IPS-NIHi7 (cell line): ENCODE measurements around the gene SDK2.

Experiments used
- DNase-seq: peaks from one replicate; pipeline ENCODE4 v3.0.0; 2012; ENCODE audit warnings: mixed read lengths; ENCODE audit errors: extremely low spot score

SDK2 gene

DNA sequence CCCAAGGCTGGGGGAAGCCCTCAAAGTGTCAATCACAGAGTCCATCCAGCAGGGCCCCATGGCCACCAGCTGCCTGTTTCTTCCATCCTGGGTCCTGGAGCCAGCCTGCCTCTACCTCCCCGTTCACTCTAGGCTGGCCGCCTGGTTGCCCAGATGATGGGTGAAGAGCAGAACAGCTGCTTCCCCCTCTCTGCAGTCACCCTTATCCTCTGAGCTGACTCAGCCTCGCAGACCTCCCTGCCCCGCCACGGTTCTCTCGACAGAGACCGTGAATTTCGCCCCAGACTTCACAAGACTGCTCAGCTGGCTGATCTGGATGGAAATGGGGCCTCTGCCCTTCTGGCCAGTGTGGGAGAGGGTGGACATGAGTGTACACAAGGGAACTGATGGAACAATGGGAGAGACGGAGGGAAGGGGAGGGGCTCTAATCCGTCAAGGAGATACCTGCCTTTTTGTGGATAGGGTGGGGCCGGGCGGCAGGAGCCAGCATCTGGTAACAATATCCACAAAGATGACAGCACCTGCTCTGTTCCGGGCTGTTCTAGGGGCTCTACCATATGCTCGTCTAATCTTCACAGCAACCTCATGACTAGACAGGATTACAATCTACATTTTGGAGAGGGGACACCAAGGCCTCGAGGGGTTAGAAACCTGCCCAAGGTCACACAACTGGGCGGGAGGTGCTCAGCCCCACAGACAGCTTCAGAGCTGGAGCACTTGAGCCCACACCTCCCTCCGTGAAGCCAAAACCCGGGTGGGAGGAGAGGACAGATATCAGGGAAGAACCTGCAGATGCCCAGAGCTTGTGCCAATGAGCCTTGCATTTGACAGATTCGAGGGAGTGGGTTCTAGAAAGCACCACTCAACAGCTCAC is 136.0 kb downstream of the SDK2 start:
- no peak for DNase-seq

DNA sequence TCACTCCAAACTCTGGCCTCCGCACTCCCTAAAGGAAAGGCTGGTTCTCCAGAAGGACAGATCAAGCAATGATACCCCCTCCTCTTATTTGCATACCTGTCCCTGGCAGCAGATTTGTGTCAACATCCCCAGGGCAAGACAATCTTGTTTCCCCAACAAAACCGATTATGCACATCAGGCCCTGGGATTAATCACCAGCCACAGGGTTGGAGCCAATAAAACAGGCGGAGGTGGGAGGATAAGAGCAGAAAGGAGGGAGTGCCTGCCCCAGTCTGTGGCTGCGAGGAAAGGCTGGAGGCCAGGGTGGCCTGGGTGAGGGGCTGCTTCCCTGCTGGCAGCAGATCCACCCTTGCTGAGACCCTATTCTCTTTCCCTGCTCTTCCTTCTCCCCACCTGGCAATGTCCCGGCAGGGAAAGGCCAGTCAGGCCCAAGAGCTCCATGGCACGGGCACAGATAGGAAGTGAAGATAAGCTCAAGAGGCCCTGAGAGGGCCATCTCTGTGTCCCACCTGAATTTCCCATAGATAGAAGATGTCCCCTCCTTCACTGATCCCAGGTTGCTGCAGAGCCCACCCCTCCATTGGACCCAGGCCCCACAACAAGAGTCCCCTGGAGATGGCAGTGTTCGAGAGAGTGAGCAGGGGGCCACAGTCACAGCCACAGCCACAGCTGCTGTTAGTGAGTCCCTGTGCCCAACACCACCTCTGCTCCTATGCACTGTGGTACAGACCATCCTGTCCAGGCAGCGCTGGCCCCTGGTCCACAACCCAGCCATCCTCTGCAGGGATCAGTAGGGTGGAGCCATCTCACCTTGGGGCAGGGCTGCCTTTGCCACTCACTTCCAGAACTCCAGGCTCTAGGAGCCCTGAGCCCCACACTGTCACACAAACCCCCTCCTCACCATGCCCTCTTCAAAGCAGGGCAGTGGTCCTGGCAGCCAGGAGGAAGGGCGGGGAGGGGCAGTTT is 137.5 kb downstream of the SDK2 start:
- DNase-seq, result no peak

DNA sequence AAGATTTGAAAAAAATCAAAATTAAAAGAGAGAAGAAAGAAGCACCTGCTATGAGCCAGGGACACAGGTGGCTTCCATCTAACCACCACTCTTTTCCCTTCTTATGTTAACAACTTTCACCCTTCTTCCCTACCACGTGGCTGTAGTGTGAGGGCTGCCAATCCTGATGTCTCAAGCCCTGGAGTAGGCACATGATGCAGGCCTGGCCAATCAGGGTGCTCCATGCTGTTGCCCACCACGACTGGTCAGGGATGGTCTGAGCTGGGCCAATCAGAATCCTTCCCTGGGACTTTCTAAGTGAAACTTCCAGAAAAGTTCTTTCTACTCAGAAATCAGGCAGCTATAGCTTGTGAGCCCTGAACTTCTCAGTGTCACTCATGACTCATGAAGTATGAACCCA is 140.7 kb downstream of the SDK2 start:
- DNase-seq, result no peak

DNA sequence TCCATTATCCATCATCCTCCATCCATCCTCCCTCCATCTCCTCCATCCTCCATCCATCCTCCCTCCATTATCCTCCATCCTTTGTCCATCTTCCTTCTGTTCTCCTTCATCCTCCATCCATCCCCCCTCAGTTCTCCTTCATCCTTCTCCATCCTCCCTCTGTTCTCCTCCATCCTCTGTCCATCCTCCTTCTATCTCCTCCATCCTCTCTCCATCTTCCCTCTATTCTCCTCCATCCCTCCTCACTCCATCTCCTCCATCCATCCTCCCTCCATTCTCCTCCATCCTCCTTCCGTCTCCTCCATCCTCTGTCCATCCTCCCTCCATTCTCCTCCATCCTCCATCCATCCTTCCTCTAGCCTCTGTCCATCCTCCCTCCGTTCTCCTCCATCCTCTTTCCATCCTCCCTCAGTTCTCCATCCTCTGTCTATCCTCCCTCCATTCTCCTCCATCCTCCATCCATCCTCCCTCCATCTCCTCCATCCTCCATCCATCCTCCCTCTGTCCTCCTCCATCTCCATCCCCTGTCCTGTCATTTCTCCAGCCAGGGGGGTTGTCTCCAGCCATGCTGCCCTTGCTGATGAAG is 143.7 kb downstream of the SDK2 start:
- DNase-seq, result no peak

DNA sequence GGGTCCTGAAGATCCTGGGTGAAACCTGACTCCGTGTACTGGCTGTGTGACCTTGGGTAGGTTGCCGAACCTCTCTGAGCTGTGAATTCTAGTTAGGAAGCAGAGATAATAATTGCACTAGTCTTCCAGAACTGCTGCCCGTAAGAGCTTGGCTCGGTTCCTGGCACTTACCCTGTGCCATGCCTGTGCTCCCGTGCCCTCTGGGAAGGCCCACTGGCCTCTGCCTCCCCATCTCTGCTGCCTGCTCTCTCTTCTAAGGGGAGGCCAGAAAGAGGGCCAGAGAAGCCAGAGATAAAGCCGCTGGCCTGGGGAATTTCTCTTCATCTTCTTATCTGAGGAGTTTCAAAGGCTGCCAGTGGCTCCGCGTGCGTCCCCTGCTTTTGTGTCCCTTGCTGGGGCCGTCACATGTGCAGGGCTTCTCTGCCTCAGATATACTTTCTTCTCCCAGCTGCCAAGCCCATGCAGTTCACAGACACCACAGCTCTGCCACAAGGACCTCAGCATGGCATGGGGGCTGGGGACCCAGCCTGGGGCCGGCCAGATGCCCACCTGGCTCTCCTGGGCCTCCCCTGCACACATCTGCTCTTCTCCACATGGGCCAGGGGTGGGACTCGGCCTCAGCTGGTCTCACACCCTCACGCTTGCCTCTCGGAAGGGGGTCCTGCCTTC is 145.2 kb downstream of the SDK2 start:
- DNase-seq, result no peak

DNA sequence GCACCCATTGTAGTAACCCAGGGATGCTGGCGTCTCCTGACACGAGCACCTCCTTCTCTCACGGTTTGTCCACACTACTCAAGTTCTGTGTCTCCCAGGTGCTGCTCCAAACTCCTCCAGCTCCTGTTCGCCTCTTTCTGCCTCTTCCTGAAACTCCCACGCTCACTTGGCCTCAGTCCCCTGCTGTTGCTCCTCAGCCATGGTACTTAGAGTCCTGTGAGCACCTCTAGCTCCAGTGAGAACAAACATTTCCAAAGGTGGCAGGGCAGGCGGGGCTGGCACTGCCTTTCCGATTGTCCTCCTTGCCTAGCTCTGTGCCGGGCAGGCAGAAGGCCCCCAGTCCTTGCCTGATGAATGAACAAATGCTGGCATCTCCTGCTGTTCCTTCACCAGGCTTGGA is 146.1 kb downstream of the SDK2 start:
- no peak for DNase-seq

DNA sequence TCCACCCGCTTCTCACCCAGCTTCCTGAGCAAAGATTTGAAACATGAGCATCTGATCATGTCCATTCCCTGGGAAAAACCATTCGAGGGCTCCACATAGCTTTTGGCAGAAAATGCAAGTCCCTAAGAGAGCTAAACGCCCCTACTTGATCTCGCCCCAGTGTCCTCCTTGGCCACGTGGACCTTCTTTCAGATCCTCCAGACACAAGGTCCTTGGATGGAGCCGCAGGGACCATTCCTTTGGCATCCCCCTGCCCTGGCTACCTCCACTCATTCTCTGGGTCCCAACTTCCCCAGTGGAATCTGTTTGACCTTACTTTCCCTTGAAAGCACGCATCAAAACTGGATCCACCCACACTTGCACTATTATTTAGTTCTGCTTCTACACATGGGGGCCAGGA is 146.5 kb downstream of the SDK2 start:
- no peak for DNase-seq

DNA sequence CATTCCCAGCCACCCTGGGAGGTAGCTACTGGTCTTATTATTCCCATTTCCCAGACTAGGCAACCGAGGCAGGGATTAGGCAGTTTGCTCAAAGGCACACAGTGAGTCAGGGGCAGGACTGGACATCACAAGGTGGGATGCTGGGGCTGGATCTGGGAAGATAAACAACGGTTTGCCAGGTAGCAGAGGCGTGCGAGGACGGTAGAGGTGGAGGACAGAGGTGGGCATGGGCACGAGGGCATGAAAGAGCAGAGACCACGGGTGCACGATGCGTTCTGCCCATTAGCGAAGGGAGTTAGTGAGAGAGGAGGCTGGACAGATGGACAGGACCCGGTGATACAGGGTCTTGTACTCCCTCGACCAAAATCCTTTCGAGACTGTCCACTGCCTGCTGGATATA is 148.0 kb downstream of the SDK2 start:
- DNase-seq, result no peak

DNA sequence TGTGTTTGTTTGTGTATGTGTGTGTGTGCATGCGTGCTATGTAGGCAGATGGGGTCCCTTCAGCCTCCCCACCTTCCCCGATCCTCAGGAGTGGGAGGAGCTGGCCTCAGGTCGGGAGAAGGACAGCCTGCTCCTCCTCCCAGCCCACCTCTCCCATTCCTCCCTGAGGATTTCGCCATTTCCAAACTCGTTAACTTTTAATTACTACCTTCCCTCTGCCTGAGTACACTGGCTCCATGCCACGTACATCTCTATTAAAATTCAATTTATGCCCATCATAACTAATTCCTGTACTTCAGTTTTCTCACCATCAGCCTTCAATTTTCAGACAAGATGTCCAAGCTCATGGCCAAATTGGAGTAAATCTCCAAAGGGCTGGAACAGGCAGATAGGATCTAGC is 148.6 kb downstream of the SDK2 start:
- no peak for DNase-seq

DNA sequence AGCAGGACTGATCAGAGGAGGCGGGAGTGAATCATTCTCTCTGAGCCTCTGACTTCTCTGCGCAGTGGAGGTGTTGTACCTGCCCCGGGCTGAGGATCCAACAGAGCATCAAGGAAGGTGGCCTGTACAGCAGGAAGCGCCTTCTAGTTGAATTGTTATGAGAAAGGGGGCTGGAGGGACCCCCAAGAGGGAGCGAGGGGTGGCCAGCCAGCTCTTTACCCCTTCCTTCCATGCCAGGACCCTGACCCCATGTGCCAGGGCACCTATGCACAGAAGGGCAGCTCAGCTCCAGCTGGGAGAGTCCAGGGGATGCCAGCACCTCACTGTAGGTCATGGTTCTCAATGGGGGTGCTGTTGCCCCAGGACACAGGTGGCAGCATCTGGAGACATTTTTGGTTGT is 149.3 kb downstream of the SDK2 start:
- no peak for DNase-seq

DNA sequence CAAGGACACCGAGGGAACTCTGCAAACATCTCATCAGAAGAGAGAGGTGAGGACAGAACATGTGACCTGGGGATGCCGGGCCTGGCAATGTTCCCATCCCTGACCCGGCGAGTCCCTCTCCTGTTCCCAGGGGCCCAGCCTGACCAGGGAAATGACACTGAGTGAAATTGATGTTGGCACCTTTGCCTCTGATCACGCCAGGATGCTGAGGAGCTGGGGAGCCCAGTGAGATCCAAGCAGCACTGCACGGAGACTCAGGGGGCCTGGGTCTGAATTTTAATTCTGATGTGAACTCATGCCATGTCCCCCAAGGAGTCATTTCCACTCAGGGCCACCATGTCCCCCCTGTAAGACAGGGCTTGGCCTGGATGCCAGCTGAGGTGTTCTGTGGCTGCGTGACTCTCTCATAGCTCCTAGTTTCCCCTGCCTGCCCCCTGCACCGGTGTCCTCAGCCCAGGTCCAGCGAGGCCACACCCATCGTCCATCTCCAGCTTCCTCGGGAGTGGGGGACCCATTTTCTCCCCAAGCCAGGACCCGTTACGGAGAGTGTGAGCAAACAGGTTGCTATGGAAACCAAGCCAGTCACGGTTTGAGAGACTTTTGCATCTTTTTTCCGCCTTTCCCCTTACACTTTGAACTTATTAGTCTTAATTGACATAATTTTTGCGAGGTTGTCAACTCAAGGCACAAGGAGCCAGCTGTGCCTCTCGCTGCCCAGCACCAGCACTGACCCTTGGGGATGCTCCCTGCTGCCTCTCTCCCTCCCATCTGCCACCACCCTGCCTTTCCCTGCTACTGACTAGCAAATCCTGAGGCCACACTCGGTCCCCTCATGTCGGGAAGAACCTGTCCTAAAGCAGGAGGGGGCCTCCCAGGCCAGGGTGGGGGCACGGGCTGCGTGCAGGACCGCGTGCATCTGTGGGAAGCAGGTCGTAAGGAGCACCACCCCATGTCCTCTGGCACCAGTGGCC is 150.0 kb downstream of the SDK2 start:
- DNase-seq, result no peak

DNA sequence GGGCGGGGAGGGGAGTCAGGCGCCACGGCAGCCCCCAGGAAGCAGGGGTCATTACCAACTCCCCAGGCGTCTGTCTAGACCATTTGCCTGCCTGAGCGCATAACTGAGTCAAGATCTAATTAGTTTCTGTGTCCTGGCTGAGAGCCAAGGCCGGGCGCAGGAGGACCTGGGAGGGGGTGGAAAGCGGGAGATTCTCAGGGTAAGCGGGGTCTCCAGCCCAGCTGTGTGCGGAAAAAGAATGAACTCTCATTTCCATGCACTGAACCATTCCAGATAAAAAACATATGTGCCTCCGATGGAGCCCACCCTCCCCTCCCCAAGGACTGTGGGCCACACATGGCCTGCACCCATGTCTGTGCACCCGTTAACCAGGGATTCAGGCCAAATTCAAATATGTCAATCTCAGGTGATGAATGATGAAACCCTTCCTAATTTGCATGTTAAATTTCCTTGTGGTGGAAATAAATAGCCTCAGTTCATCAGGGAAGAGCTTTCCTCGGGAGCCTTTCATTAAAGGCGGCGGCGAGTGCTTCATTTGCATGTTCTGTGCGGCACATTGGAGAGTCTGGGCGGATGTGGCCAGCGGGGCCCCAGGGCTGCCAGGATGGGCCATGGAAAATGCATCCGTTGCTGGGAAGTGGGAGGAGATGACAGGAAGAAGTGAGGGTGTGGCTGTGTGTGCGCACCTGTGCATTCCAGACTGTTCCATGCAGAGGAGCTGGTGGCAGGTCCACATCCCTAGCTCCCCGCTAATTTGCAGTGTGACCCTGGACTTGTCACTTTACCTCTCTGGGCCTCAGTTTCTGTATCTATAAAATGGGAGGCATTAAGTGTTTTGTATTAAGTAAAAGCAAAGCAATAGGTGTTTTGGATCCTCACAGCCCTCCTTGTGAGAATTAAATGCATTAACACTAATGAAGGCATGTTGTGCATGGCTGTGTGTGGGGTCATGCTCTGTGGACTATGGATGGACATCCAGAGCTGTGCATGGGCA is 151.1 kb downstream of the SDK2 start:
- DNase-seq, result peak; percentile 72

DNA sequence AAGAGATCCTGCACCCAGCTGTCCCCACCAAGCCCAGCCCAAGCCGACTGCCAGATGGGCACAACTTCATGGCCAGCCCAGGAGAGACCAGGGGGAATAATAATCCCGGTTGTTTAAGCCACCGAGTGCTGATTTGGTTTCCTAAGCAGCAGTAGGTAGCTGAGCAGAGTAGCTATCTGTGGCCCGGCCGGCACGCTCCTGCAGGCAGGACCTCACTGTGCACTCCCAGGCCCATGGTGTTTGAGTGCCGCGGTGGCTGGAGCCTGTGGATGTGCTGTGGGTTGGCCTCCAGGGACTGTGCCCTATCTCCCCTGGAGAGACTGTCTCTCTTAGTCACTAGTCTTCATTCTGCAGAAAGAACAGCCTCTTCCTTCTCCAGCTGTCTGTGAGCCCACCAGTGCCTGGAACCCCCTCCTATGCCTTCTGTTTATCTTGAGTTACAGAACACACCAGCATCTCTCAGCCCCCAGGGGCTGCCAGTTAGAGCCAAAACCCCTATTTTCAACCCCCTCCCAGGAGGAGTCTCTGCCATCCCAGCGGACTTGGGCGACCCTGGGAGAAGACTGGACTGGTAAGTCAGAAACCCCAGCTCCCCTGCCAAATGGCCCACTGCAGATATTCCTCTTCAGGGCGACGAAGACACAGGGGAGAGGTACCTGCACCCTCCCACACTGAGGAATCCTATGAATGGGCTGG is 152.0 kb downstream of the SDK2 start:
- no peak for DNase-seq

DNA sequence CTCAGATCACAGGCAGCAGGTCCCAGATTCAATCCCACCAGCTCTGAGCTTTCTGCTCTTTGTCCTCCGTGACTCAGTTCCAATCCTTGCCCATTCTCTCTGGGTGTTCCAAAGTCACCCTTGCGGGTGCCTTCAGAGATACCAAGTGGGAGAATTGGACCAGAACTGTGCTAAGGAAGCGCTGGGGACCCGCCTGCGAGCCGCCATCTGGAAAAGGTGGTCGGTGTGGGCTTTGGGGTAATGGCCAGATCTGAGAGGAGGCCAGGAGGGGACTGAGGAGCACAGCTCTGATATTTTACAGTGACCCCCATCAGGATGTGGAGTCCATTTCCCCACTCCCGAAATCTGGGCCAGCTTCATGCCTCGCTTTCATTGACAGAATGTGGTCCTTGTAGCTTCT is 152.6 kb downstream of the SDK2 start:
- DNase-seq, result no peak

DNA sequence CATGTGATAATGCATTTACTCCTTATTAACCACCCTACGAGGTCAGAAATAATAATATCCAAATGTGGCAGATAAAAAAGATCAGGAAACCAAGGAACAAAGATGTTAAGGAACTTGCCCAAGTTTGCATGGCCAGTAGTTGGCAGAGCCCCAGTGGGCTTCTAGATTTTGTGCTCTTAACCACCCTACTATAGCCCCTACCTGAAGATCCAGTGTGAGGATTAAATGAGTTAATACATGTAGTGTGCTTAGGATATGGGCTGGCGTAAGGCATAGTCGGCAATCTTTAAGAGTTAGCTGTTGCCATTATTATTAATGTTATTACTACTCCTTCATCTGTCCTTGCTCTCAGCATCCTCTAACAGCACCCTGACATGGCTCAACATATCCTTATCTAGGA is 153.4 kb downstream of the SDK2 start:
- no peak for DNase-seq

DNA sequence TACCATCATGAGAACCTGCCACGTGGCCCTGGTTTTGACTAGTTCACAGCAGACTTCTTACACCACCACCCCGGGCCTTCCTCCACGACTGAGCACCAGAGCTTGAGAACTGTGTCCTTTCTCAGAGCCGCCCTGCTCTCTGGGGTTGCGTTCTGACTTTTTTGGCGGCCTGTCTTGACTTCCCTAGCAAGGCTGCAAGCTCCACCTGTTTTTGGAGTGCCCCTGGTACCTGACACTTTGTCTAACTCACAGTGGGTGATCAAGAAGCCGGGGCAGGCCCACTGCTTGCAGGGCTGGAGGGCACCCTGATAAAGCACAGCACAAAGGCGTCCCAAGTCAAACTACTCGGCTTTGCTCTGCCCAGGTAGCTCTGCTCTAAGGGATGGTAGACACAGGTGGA is 154.3 kb downstream of the SDK2 start:
- no peak for DNase-seq

DNA sequence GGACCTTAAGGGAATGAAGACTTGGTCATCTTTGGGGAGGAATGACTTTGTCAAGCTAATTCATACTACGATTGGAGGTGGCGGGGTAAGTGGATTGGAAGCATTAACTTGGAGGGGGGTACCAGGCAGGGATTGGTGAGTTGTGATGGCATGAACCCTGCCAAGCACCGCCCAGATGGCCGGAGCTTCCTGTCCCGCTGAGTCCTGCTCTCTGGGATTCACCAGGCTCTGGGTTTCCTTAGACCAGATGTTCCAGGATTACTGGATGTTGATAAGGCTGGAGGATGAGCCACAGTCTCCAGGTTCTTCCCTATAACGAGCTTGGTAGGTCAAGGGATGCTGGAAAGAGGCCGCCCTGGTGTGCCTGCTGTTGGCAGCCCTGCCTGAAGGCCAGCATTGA is 154.9 kb downstream of the SDK2 start:
- no peak for DNase-seq

DNA sequence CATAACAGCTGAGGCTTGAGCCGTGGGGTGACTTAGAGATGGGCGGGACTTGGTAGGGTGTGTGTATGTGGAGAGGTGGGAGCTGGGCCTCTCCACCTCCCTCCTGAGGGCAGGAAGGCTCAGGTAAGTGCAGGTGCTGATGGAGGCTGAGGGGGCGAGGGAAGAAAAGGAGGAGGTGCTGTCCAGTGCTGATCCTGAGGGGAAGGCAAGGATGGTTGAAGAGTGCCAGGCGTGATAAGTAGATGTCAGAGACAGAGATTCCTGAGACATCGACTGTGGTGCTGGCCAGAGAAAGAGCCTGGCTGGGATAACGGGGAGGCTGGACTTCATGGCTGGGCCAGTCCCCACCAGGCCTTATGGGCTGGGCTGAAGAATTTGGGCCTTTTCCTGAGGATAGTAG is 159.1 kb downstream of the SDK2 start:
- no peak for DNase-seq

DNA sequence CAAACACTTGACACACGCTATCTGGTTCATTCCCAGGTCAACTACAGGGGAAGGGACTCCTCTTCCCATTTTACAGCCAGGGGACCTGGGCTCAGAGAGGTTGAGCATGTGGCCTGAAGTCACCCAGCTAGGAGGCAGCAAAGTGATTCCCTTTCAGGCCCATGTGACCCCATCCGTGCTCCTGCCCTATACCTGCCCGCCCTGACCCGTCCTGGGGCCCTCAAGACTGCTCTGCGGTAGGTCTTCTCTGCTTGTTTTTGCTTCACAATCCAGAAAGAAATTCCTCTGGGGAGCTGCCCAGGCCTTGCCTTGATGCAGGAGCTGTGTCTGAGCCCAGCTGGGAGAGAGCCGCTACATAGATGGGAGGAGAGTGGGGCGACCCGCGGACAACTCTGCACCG is 161.4 kb downstream of the SDK2 start:
- DNase-seq, result no peak
